ENCODE results near the gene ATP6V1G2. TPM values are rescaled to one million over a fixed set of nuclear protein-coding genes. Genes with fewer than 3 reads are reported as not detected.

ATP6V1G2 gene
- total and polyA plus RNA-seq, 2 of the 8 experiments (the other 6 are each of a cell fraction or from before 2014, with no cell fraction given) = 3.0 to 5.7 TPM

DNA sequence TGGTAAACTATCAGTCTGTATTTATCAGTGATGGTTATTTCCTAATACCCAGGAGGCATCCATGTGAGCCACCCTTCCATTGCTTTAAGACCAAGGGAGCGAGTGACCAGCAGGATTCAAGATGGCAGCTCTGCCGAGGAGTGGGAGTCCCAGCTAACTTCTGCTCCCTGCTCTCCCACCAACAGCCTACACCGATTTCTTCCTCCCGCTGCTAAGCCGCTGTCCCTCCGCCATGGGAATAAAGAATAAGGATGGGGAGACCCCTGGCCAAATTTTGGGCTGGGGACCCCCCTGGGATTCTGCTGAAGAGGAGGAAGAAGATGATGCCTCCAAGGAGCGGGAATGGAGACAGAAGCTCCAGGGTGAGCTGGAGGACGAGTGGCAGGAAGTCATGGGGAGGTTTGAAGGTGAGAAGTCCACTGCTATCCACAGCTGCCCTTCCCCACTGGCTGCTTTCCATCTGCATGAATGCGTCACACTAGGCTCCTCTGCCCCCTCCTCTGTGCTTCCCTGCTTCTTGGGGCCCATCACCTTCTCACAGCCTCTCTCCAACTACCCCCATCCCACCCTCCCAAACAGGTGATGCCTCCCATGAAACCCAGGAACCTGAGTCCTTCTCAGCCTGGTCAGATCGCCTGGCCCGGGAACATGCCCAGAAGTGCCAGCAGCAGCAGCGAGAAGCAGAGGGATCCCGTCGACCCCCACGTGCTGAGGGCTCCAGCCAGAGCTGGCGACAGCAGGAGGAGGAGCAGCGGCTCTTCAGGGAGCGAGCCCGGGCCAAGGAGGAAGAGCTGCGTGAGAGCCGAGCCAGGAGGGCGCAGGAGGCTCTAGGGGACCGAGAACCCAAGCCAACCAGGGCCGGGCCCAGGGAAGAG is 11.3 kb upstream of the ATP6V1G2 start:
- ChIA-PET POLR2A (ENCODE audit: partially characterized antibody) (interaction anchor here (0.8 to 10.9 kb wide), 7 partner anchors 8 to 157 kb away, joined by 3 to 110 read pairs (median 10); partner anchors contain the start of genes ATP6V1G2, DDX39B, LTB and LY6G6D), CTCF (ENCODE audit: partially characterized antibody) (interaction anchor here (0.6 to 24.7 kb wide), 6 partner anchors 17 to 432 kb away, joined by 3 to 613 read pairs (median 5); partner anchors contain the start of genes LST1, LTB, NCR3 and TNF)
- Histone ChIP-seq H3K9ac (replicated peaks in 1 of 4; ENCODE audit: extremely low read depth in 1 of 4, low read depth in 3 of 4, low read length in 3 of 4) (no peak overlapping the region), H4K91ac (replicated peaks; ENCODE audit: insufficient read length, low read length) (no peak overlapping the region), H3K4me2 (ENCODE audit: insufficient read depth in 1 of 2, low read depth in 2 of 2, low read length in 2 of 2) (no peak overlapping the region), H3K14ac (ENCODE audit: insufficient read length) (no peak overlapping the region), H2BK120ac (replicated peaks; ENCODE audit: low read depth, low read length) (no peak overlapping the region), H4K8ac (ENCODE audit: extremely low read depth, insufficient read depth, low read length) (no peak overlapping the region), H3K56ac (replicated peaks; ENCODE audit: insufficient read length, low read depth, low read length) (no peak overlapping the region), H2AK5ac (ENCODE audit: low read depth, low read length) (no peak overlapping the region), H3K18ac (ENCODE audit: extremely low read depth, low read length) (no peak overlapping the region), H2AFZ (ENCODE audit: low read length) (no peak overlapping the region), H3K79me1 (ENCODE audit: low read depth, low read length) (no peaks in the 10 kb centered on the region), H4K20me1 (replicated peaks in 1 of 2; ENCODE audit: control insufficient read depth in 1 of 2, insufficient read depth in 2 of 2, low read length in 2 of 2) (no peaks in the 10 kb centered on the region), H2BK12ac (ENCODE audit: low read depth, low read length) (no peak overlapping the region), H2BK20ac (ENCODE audit: low read length) (no peak overlapping the region), H3K27ac (ENCODE audit: low read depth, low read length) (no peak overlapping the region), H4K5ac (ENCODE audit: insufficient read length, low read depth, low read length) (no peak overlapping the region), H3K9me3 (ENCODE audit: insufficient read depth in 2 of 2, low read depth in 1 of 2, low read length in 1 of 2) (no peaks in the 10 kb centered on the region), H2BK15ac (ENCODE audit: low read length) (no peak overlapping the region), H3K4ac (replicated peaks; ENCODE audit: insufficient read length, low read depth, low read length) (no peak overlapping the region), H3K23ac (ENCODE audit: insufficient read length) (no peak overlapping the region), H3K79me2 (ENCODE audit: control insufficient read depth in 1 of 2, insufficient read depth in 2 of 2, low read length in 2 of 2) (no peaks in the 10 kb centered on the region), H3K23me2 (ENCODE audit: low read depth, low read length) (no peaks in the 10 kb centered on the region), H3K4me3 (ENCODE audit: extremely low read depth in 1 of 4, insufficient read depth in 2 of 4, low read depth in 3 of 4, low read length in 4 of 4) (no peak overlapping the region), H3K36me3 (ENCODE audit: control insufficient read depth in 2 of 4, insufficient read depth in 4 of 4, low read length in 3 of 4) (peaks cover 2 to 15% (median 5%) of the 10 kb centered on the region in 4 experiments; a peak in 5 of 8 replicates), H3K27me3 (replicated peaks in 1 of 4; ENCODE audit: control insufficient read depth in 3 of 4, extremely low read depth in 1 of 4, insufficient read depth in 3 of 4, low read length in 3 of 4) (no peaks in the 10 kb centered on the region), H3K4me1 (replicated peaks in 1 of 4; ENCODE audit: control insufficient read depth in 3 of 4, insufficient read depth in 4 of 4, low read length in 3 of 4) (no peaks in the 10 kb centered on the region), H2BK5ac (ENCODE audit: low read depth, low read length) (no peak overlapping the region; the same call in 1 of the 2 replicates)
- FAIRE-seq (no peak), DNase-seq (ENCODE audit: low read depth in 1 of 2, low spot score in 2 of 2) (no peak)
- WGBS, 2 experiments (ENCODE audit: extremely low coverage in 1 of 2, insufficient coverage in 1 of 2, insufficient read length in 1 of 2, insufficient replicate concordance in 2 of 2, low coverage in 1 of 2, low lambda C conversion rate in 2 of 2, missing lambda C conversion rate in 1 of 2) = 79% methylated on average over 18 of the region's 24 CpGs; no CpG with 5 or more reads in 1 of the 2 experiments
- TF ChIP-seq, protein P1, sequence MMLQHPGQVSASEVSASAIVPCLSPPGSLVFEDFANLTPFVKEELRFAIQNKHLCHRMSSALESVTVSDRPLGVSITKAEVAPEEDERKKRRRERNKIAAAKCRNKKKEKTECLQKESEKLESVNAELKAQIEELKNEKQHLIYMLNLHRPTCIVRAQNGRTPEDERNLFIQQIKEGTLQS (IDR thresholded peaks at IDR 0.05; ENCODE audit: insufficient read depth, low read depth, low read length) = no peak
- TF ChIP-seq TEAD4 (IDR thresholded peaks at IDR 0.05; ENCODE audit: low read depth, low read length) (no peak), GABPA (IDR thresholded peaks at IDR 0.05; ENCODE audit: borderline replicate concordance, insufficient read depth, low read length) (no peak), SIX5 (IDR thresholded peaks at IDR 0.05; ENCODE audit: low read depth, low read length) (no peak), MAFK (IDR thresholded peaks at IDR 0.05; ENCODE audit: low read depth, low read length) (no peak), SP4 (IDR thresholded peaks at IDR 0.05; ENCODE audit: low read length) (no peak)

All from H1 (cell line).